ENCODE results near the gene PSMA7.
"Not testable (repeated sequence)": the region's sequence is repeated elsewhere in the genome, so short reads cannot be mapped to it uniquely, and the experiment has no call there.

Gene PSMA7

GRCh38 chr20:62118113-62119043 lies 24.8 kb downstream of the PSMA7 start:
- no peak for DNase-seq

GRCh38 chr20:62117658-62118057 lies 25.5 kb downstream of the PSMA7 start:
- DNase-seq = peak; percentile 47 to 87 (median 72)

GRCh38 chr20:62117362-62117646 lies 25.9 kb downstream of the PSMA7 start:
- DNase-seq = no peak

- no peak for DNase-seq
These were observed 26.4 kb downstream of the PSMA7 start for GRCh38 chr20:62116558-62117361.

- DNase-seq = not testable (repeated sequence)
These were observed 27.3 kb downstream of the PSMA7 start for GRCh38 chr20:62115800-62116407.

GRCh38 chr20:62114894-62115293 lies 28.3 kb downstream of the PSMA7 start:
- no peak for DNase-seq

GRCh38 chr20:62112368-62112767 lies 30.8 kb downstream of the PSMA7 start:
- no peak for DNase-seq

- no peak for DNase-seq
These were observed 32.0 kb downstream of the PSMA7 start for GRCh38 chr20:62111148-62111547.

GRCh38 chr20:62105592-62105991 lies 37.6 kb downstream of the PSMA7 start:
- no peak for DNase-seq

GRCh38 chr20:62104791-62105345 lies 38.3 kb downstream of the PSMA7 start:
- DNase-seq = no peak

- no peak for DNase-seq
These were observed 38.9 kb downstream of the PSMA7 start for GRCh38 chr20:62104234-62104789.

- DNase-seq = no peak
These were observed 39.5 kb downstream of the PSMA7 start for GRCh38 chr20:62103508-62104233.

GRCh38 chr20:62101078-62101477 lies 42.1 kb downstream of the PSMA7 start:
- no peak for DNase-seq

GRCh38 chr20:62097881-62098407 lies 45.2 kb downstream of the PSMA7 start:
- DNase-seq = no peak

- DNase-seq = no peak
These were observed 46.5 kb downstream of the PSMA7 start for GRCh38 chr20:62096421-62097380.

- no peak for DNase-seq
These were observed 53.8 kb downstream of the PSMA7 start for GRCh38 chr20:62089393-62089792.

GRCh38 chr20:62088258-62089127 lies 54.7 kb downstream of the PSMA7 start:
- DNase-seq = no peak

GRCh38 chr20:62087632-62088031 lies 55.6 kb downstream of the PSMA7 start:
- no peak for DNase-seq

GRCh38 chr20:62087227-62087626 lies 56.0 kb downstream of the PSMA7 start:
- no peak for DNase-seq
